ENCODE measurements around the gene VAV2. TPM values are rescaled to one million over a fixed set of nuclear protein-coding genes. Genes with fewer than 3 reads are reported as not detected.

Gene VAV2
- total RNA-seq, 1 donor from 2014 or later: 7.6 TPM

DNA sequence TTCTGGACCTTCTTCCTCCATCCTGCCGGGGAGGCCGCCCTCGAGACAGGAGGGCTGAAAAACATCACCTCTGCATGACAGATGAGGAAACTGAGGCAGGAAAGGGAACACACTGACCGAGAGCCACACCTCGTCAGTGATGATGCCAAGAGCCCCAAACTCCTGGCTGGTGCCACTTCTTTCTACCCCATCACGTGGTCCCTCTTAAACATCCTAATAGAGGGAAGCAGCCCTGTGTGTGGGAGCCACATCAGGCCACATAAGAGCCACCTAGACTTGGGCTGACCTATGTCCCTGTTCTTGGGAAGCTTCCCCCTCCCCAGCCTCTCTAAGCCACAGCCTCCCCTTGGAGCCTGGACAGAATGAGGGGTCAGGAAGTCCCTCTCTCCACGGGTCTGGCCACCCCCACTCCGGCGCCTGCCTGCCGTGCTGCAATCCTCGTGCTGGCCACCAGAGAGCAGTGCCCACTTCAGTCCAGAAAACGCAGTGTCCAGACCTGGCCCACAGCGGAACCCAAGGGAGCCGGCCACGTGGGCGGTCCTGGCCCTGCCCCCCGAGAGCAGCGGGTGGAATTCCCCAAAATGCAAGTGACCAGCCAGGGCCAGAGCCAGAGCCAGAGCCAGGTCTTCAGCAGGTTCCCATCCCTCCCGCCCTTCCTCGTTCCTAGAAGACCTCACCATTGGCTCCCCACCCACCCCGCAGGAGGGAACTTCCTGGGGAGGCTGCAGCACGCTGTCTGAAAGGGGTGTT lies 199.2 kb downstream of the VAV2 start:
- intact Hi-C loops (cut with DNase I): loop anchor here (1.0 kb wide), 1 partner anchor 201 kb away; no protein-coding TSS in a partner anchor
- peak; percentile 90 for DNase-seq (ENCODE audit: missing footprints)
- ATAC-seq: peak; percentile 85

DNA sequence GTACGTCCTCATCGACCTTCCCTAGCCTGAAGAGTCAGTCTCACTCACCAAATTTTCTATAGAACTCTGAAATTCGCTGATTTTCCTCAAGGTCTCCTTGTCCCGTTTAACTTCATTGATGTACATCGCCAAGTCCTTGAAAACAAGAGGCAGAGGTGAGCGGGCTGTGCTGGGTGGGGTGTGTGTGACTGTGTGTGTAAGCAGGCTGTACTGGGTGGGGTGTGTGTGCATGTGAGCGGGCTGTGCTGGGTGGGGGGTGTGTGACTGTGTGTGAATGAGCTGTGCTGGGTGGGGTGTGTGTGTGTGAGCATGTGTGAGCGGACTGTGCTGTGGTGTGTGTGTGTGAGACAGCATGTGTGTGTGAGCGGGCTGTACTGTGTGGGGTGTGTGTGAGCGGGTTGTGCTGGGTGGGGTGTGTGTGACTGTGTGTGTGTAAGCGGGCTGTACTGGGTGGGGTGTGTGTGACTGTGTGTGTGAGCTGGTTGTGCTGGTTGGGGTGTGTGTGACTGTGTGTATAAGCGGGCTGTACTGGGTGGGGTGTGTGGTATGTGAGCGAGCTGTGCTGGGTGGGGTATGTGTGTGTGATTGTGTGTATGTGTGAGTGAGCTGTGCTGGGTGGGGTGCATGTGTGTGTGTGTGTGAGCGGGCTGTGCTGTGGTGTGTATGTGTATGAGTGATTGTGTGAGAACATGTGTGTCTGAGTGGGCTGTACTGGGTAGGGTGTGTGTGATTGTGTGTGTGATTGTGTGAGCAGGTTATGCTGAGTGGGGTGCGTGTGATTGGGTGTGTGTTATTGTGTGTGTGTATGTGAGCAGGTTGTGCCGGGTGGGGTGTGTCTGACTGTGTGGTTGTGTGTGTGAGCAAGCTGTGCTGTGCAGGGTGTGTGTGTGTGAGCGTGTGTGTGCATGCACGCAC lies 200.1 kb downstream of the VAV2 start:
- DNase-seq (ENCODE audit: missing footprints) (no peak), ATAC-seq (no peak)
- intact Hi-C loops (cut with DNase I): no loop called here

GRCh38 chr9:133791069-133791468 lies 201.1 kb downstream of the VAV2 start:
- ATAC-seq: no peak
- intact Hi-C loops (cut with DNase I): no loop called here
- DNase-seq (ENCODE audit: missing footprints): no peak

DNA sequence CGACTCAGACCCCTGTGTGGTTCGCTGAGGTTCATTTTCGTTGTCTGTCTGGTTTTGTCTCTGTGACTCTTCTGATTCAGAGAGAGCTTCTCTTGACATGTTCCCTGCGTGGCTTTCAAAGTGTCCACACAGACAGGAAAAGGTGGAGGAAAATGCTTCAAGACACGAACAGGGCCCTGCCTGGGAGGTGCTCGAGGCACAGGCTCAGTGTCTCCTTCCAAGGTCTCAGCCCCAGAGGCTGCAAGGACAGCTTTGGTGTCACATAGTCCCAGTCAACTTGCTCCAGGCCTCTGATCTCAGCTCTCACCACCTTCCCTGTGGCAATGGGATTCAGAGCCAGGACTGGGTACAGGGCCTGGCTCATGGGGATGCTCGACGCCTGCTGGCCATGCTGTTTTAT lies 202.3 kb downstream of the VAV2 start:
- no peak for DNase-seq (ENCODE audit: missing footprints)
- ATAC-seq: no peak
- intact Hi-C loops (cut with DNase I): no loop called here

DNA sequence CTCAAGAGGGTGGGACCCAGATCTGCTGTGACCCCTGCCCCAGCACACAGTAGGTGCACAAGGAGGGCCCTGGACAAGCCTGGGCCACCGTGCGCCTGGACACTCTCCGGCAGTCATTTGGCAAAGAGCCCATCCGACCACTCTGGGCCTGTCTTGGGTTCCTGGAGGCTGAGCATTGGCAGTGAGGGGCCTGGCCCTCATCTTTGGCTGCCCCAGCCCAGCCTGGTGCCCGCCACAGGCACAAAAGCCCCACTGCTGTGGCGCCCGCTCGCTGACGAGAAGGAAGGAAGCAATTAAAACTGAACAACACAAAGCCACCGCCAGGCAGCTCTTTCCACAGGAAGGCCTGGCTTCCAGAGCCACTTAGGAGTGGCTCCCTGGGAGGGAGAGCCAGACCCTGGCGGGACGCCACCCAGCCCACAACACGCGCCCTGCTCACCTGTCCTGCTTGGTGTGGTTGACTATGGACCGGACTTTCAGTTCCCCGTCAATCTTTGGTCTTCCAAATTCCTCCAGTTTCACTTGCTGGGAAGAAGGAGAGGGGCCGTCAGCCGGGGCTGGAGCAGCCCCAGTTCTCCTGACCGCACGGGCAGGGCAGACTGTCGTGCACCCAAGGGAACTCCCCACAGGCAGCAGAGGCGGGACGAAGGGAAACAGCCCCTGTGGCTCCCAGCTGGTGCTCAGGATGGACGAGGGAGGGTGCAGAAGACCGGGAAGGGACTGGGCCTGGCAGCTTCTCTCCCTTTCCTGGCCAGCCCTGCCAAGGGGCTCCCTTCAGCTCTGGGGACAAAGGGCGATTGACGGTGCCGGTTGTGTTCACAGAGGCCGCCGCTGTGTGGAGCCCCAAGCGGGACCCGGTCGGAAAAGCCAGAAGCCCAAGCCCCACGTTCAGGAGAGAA lies 203.1 kb downstream of the VAV2 start:
- intact Hi-C loops (cut with DNase I): no loop called here
- ATAC-seq: no peak
- peak; percentile 72 for DNase-seq (ENCODE audit: missing footprints)

DNA sequence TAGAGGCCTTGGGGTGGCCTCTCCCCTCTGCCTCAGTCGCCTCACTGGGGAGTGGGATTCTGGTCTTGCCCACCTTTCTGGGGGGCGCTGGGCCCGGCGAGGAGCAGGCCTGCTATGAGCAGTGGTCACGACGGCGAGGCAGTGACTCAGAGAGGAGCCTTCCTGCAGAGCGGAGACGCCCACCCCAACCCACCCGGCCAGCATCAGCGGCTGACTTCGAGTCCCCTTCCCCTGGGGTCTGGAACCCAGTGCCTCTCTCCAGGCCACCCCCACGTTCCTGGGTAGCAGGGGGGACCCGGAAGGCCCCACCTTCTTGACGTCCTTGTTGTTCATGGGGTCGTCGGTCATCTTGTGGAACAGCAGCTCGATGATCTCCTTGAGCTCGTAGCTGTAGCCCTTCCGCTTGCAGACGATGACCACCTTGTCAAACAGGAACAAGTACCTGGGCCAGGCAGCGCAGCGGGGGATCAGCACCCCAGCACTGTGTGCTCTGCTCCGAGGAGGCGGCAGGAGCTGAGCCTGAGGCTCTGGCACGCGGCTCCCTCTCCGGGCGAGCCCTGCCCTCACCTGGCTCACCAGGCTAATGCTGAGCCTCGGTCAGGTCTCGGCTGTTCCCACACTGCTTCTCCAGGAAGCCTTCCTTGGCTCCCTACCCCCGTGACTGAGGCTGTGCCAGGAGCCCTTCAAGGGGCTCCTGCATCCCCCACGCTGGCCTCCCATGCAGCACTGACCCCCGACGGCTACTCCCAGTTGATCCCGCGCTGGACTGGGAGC lies 203.9 kb downstream of the VAV2 start:
- no peak for ATAC-seq
- DNase-seq (ENCODE audit: missing footprints): peak; percentile 52
- intact Hi-C loops (cut with DNase I): no loop called here

GRCh38 chr9:133787754-133788025 lies 204.4 kb downstream of the VAV2 start:
- intact Hi-C loops (cut with DNase I): no loop called here
- DNase-seq (ENCODE audit: missing footprints) (peak; percentile 65), ATAC-seq (no peak)

- ATAC-seq (no peak), DNase-seq (ENCODE audit: missing footprints) (peak; percentile 63)
- intact Hi-C loops (cut with DNase I): no loop called here
These were observed 205.0 kb downstream of the VAV2 start for GRCh38 chr9:133786907-133787753.

DNA sequence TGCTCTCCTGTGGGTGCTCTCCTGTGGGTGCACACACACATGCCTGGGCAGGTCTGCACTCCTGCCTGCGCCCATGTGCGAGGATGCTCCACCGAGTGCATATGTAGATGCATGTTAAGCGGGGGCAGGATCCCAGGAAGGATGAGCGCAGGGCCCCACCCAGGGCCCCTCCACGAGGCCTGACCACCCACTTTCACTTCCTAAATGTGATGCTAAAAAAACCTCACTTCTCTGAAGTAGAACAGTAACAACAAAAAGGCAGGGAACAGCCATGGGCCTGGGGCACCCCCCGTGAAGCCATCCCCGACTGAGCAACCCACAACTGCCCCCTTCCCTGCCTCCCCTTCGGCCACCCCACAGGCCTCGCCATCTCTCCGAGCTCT lies 205.8 kb downstream of the VAV2 start:
- DNase-seq (ENCODE audit: missing footprints): peak; percentile 65
- intact Hi-C loops (cut with DNase I): no loop called here
- no peak for ATAC-seq

- ATAC-seq: no peak
- intact Hi-C loops (cut with DNase I): no loop called here
- peak; percentile 51 for DNase-seq (ENCODE audit: missing footprints)
These were observed 206.3 kb downstream of the VAV2 start for GRCh38 chr9:133785753-133786370.

DNA sequence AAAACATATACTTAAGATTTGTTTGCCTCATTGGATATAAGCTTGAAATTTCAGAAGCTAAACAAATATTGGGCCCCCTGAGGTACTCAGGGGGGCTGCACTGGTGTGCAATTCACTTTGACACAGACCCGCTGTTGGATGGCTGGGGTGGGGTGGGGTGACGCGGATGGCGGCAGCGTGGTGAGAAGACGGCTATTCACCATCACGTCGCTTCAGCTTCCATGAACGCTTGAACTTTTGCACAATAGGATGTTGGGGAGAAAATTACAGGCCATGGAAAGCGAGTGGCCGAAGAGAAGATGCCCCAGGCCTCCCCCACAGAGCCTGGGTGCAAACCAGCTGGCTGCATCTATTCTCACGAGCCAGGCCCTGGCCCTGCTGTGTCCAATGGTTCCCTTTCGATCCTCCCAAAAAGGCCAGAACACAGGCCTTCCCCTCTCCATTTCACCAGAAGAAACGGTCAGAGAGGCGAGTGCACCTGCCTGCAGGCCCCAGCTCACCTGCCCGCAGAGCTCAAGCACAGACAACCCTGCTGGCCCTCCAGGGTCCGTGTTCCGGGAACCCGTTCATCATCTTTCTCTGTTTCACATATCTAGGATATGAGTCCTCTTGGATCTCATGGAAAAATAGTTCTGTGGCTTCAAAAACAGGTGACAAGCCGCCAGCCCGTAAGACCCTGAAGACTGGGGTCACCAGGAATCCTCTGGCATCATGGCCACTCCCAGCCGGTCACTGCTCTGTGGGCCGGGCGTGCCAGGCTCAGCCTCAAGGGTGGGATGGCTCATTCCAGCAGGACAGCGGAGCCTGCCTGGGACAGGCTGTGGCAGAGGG lies 207.2 kb downstream of the VAV2 start:
- intact Hi-C loops (cut with DNase I): loop anchor here (5.0 kb wide), 1 partner anchor 312 kb away; no protein-coding TSS in a partner anchor
- ATAC-seq: no peak
- peak; percentile 35 for DNase-seq (ENCODE audit: missing footprints)

GRCh38 chr9:133783331-133783731 lies 208.8 kb downstream of the VAV2 start:
- ATAC-seq (no peak), DNase-seq (ENCODE audit: missing footprints) (peak; percentile 72)
- intact Hi-C loops (cut with DNase I): loop anchor here (5.0 kb wide), 1 partner anchor 314 kb away; no protein-coding TSS in a partner anchor

GRCh38 chr9:133782157-133783130 lies 209.7 kb downstream of the VAV2 start:
- intact Hi-C loops (cut with DNase I): loop anchor here (1.0 to 5.0 kb wide), 2 partner anchors 212 to 315 kb away; no protein-coding TSS in a partner anchor
- no peak for ATAC-seq
- DNase-seq (ENCODE audit: missing footprints): peak; percentile 74

- intact Hi-C loops (cut with DNase I): loop anchor here (1.0 to 5.0 kb wide), 2 partner anchors 213 to 316 kb away; no protein-coding TSS in a partner anchor
- DNase-seq (ENCODE audit: missing footprints) (no peak), ATAC-seq (no peak)
These were observed 210.3 kb downstream of the VAV2 start for GRCh38 chr9:133781828-133782135.

Measured in Right ventricle myocardium inferior (tissue), 1 donor.